ENCODE data around the gene TRRAP.
"Not testable (repeated sequence)": the region's sequence is repeated elsewhere in the genome, so short reads cannot be mapped to it uniquely, and the experiment has no call there.

- TF ChIP-seq, protein P1, sequence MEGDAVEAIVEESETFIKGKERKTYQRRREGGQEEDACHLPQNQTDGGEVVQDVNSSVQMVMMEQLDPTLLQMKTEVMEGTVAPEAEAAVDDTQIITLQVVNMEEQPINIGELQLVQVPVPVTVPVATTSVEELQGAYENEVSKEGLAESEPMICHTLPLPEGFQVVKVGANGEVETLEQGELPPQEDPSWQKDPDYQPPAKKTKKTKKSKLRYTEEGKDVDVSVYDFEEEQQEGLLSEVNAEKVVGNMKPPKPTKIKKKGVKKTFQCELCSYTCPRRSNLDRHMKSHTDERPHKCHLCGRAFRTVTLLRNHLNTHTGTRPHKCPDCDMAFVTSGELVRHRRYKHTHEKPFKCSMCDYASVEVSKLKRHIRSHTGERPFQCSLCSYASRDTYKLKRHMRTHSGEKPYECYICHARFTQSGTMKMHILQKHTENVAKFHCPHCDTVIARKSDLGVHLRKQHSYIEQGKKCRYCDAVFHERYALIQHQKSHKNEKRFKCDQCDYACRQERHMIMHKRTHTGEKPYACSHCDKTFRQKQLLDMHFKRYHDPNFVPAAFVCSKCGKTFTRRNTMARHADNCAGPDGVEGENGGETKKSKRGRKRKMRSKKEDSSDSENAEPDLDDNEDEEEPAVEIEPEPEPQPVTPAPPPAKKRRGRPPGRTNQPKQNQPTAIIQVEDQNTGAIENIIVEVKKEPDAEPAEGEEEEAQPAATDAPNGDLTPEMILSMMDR (IDR thresholded peaks at IDR 0.05; ENCODE audit: low read depth, low read length, missing input control), result not testable (repeated sequence)
- TF ChIP-seq YY1 (IDR thresholded peaks at IDR 0.05); JUND (IDR thresholded peaks at IDR 0.05); TAF1 (conservative IDR thresholded peaks at IDR 0.05); SP1 (IDR thresholded peaks at IDR 0.05); GABPA (IDR thresholded peaks at IDR 0.05 in 1 of 2, conservative IDR thresholded peaks at IDR 0.05 in 1 of 2); RAD21 (IDR thresholded peaks at IDR 0.05); MAX (IDR thresholded peaks at IDR 0.05); EGR1 (IDR thresholded peaks at IDR 0.05; ENCODE audit: low read depth in 2 of 2); ZBTB33 (IDR thresholded peaks at IDR 0.05): not testable (repeated sequence)
- TF ChIP-seq, protein P2, sequence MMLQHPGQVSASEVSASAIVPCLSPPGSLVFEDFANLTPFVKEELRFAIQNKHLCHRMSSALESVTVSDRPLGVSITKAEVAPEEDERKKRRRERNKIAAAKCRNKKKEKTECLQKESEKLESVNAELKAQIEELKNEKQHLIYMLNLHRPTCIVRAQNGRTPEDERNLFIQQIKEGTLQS (IDR thresholded peaks at IDR 0.05), result not testable (repeated sequence)
- TF ChIP-seq, protein P3, sequence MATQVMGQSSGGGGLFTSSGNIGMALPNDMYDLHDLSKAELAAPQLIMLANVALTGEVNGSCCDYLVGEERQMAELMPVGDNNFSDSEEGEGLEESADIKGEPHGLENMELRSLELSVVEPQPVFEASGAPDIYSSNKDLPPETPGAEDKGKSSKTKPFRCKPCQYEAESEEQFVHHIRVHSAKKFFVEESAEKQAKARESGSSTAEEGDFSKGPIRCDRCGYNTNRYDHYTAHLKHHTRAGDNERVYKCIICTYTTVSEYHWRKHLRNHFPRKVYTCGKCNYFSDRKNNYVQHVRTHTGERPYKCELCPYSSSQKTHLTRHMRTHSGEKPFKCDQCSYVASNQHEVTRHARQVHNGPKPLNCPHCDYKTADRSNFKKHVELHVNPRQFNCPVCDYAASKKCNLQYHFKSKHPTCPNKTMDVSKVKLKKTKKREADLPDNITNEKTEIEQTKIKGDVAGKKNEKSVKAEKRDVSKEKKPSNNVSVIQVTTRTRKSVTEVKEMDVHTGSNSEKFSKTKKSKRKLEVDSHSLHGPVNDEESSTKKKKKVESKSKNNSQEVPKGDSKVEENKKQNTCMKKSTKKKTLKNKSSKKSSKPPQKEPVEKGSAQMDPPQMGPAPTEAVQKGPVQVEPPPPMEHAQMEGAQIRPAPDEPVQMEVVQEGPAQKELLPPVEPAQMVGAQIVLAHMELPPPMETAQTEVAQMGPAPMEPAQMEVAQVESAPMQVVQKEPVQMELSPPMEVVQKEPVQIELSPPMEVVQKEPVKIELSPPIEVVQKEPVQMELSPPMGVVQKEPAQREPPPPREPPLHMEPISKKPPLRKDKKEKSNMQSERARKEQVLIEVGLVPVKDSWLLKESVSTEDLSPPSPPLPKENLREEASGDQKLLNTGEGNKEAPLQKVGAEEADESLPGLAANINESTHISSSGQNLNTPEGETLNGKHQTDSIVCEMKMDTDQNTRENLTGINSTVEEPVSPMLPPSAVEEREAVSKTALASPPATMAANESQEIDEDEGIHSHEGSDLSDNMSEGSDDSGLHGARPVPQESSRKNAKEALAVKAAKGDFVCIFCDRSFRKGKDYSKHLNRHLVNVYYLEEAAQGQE (IDR thresholded peaks at IDR 0.05), result not testable (repeated sequence)
These were observed 35.8 kb upstream of the TRRAP start for GRCh38 chr7:98842552-98842951.
